Testis (tissue), 3 donors: ENCODE results near the gene JSRP1. TPM values are rescaled to one million over a fixed set of nuclear protein-coding genes. Genes with fewer than 3 reads are reported as not detected.

Experiments used
- DNase-seq: peaks from one replicate; pipeline ENCODE4 v3.0.0-alpha.2; 2019
- H3K27ac ChIP-seq, 2 donors: fragments of 200-600 bp; sonication (generic); one replicate each; pipeline ENCODE4 v1.5.1; 2019
- H3K27me3 ChIP-seq: fragments of 200-600 bp; sonication (generic); one replicate; pipeline ENCODE4 v1.5.1; 2019
- H3K36me3 ChIP-seq: fragments of 200-600 bp; sonication (generic); one replicate; pipeline ENCODE4 v1.5.1; 2017; ENCODE audit warnings: low read depth; ENCODE audit errors: missing control alignments
- H3K4me1 ChIP-seq: fragments of 200-600 bp; sonication (generic); one replicate; pipeline ENCODE4 v1.5.1; 2019
- H3K4me3 ChIP-seq, 2 donors: fragments of 200-600 bp; sonication (generic); one replicate each; pipeline ENCODE4 v1.5.1; 2017 to 2019
- H3K9me3 ChIP-seq: fragments of 200-600 bp; sonication (generic); one replicate; pipeline ENCODE4 v1.5.1; 2017
- POLR2A ChIP-seq: fragments of 450-650 bp; IDR thresholded peaks from one replicate; pipeline ENCODE4 v1.6.1; 2017; ENCODE audit warnings: antibody characterized with exemption, mild to moderate bottlenecking, moderate library complexity
- WGBS, 2 donors: methylation state at CpG; one replicate each; pipeline ENCODE4 v1.1.5; 2018; 5-methylcytosine and 5-hydroxymethylcytosine counted together
- intact Hi-C: fragments of 100-400 bp; cut with DNase I; formaldehyde crosslinking; loops from one replicate; pipeline ENCODE4 v1.15.1; 2023; ENCODE audit warnings: low total_unique reads
- polyA plus RNA-seq: library from polyadenylated mRNA; stranded (reverse); fragments of 350-450 nt; fragmentation: Illumina TruSeq; extraction: RNeasy Lipid Tissue Mini Kit (QIAGEN cat#74804); gene quantifications from one replicate; pipeline ENCODE4 v1.2.3, GENCODE V29; 2014; ENCODE audit warnings: low read depth, low replicate concordance; ENCODE audit not compliant: insufficient read depth
- total RNA-seq, 2 donors: library from RNA; depleted of rRNA; stranded (reverse); fragments of >200 nt; gene quantifications; one replicate each; pipeline ENCODE4 v1.2.3, GENCODE V29; 2016
- TF ChIP-seq, protein P1 (sequence below), 3 experiments: fragments of 450-650 bp in 2 of 3; fragments of 200-600 bp in 1 of 3; sonication (generic) in 1 of 3; IDR thresholded peaks; one replicate each; pipeline ENCODE4 v1.5.1; 2016 to 2019; ENCODE audit warnings: antibody characterized with exemption in 3 of 3, mild to moderate bottlenecking in 2 of 3, moderate library complexity in 1 of 3

Gene JSRP1
- total and polyA plus RNA-seq, 3 donors from 2014 or later: 2.2 to 4.6 (median 2.6) TPM

DNA sequence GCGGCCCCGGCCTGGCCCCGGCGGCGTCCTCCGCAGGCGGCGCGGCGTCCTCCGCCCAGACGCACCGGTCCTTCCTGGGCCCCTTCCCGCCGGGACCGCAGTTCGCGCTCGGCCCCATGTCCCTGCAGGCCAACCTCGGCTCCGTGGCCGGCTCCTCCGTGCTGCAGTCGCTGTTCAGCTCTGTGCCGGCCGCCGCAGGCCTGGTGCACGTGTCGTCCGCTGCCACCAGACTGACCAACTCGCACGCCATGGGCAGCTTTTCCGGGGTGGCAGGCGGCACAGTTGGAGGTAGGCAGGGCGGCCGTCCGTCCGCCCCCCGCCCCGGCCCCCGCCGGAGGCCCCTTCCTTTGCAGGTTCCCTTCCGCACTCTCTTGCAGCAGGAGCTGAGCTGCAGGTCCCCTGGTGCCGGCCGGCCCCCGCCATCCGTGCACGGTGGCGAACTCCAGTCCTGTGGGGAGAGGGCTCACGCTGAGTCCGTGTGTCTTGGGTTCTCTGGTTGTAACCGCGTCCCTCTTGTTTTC lies 29.3 kb downstream of the JSRP1 start:
- TF ChIP-seq, protein P1, sequence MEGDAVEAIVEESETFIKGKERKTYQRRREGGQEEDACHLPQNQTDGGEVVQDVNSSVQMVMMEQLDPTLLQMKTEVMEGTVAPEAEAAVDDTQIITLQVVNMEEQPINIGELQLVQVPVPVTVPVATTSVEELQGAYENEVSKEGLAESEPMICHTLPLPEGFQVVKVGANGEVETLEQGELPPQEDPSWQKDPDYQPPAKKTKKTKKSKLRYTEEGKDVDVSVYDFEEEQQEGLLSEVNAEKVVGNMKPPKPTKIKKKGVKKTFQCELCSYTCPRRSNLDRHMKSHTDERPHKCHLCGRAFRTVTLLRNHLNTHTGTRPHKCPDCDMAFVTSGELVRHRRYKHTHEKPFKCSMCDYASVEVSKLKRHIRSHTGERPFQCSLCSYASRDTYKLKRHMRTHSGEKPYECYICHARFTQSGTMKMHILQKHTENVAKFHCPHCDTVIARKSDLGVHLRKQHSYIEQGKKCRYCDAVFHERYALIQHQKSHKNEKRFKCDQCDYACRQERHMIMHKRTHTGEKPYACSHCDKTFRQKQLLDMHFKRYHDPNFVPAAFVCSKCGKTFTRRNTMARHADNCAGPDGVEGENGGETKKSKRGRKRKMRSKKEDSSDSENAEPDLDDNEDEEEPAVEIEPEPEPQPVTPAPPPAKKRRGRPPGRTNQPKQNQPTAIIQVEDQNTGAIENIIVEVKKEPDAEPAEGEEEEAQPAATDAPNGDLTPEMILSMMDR (IDR thresholded peaks at IDR 0.05): no peak
- no peak for TF ChIP-seq POLR2A
- Histone ChIP-seq H3K9me3 (no peaks in the 10 kb centered on the region), H3K4me3 (no peak overlapping the region), H3K27ac (no peak overlapping the region), H3K4me1 (peaks cover 12% of the 10 kb centered on the region), H3K27me3 (no peaks in the 10 kb centered on the region), H3K36me3 (no peaks in the 10 kb centered on the region)
- no peak for DNase-seq
- WGBS, 2 donors: 69 to 74% methylated on average over 18 to 51 of the region's 53 CpGs
- intact Hi-C loops: no loop called here

DNA sequence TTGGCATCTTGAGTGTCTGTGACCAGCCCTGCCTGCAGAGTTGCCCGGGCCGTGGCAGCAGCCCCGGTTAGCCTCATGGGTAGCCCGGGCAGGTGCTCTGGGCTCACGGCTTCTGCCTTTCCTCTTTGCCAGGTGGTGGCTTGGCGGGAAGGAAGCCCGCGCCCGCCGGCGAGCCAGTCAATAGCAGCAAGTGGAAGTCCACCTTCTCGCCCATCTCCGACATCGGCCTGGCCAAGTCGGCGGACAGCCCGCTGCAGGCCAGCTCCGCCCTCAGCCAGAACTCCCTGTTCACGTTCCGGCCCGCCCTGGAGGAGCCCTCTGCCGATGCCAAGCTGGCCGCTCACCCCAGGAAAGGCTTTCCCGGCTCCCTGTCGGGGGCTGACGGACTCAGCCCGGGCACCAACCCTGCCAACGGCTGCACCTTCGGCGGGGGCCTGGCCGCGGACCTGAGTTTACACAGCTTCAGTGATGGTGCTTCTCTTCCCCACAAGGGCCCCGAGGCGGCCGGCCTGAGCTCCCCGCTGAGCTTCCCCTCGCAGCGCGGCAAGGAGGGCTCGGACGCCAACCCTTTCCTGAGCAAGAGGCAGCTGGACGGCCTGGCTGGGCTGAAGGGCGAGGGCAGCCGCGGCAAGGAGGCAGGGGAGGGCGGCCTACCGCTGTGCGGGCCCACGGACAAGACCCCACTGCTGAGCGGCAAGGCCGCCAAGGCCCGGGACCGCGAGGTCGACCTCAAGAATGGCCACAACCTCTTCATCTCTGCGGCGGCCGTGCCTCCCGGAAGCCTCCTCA lies 30.0 kb downstream of the JSRP1 start:
- no peak overlapping the region for H3K27ac ChIP-seq
- H3K9me3 ChIP-seq: no peaks in the 10 kb centered on the region
- no peaks in the 10 kb centered on the region for H3K36me3 ChIP-seq
- intact Hi-C loops: no loop called here
- TF ChIP-seq, protein P1 (IDR thresholded peaks at IDR 0.05): no peak
- TF ChIP-seq POLR2A: no peak
- no peak for DNase-seq
- peaks cover 15% of the 10 kb centered on the region for H3K4me1 ChIP-seq
- no peak overlapping the region for H3K4me3 ChIP-seq
- H3K27me3 ChIP-seq: no peaks in the 10 kb centered on the region
- 75 to 88% methylated on average over 32 to 58 of the region's 59 CpGs for WGBS, 2 donors

DNA sequence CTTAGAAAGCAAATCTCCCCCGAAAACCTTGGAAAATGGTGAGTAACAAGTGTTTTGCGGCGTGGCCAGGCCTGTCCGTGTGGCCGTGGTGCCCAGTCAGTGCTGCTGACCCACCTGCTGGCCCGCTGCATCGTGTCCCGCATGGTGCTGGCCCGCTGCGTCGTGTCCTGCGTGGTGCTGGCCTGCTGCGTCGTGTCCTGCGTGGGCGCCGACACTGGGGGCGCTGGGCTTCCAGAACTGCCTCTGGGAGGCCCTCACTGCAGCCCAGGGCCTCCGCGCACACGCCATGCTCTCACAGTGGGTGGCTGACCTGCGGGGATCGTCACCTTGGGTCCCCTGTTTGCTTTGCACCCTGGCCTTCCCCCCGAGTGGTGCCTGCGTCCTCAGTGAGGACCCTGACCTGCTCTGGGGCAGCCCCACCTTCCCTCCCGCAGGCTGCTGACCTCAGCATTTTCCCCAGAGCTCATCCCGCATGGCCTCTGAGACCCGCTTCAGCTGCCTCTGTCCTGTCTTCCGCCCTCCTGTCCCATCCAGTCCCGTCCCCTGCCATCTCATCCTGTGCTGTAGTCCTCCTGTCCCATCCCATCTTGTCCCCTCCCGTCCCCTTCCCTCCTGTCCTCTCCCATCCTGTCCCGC lies 30.7 kb downstream of the JSRP1 start:
- Histone ChIP-seq H3K36me3 (no peaks in the 10 kb centered on the region), H3K4me1 (peaks cover 16% of the 10 kb centered on the region), H3K27ac (no peak overlapping the region), H3K9me3 (no peaks in the 10 kb centered on the region), H3K4me3 (no peak overlapping the region), H3K27me3 (no peaks in the 10 kb centered on the region)
- intact Hi-C loops: no loop called here
- 91 to 93% methylated on average over 14 to 32 of the region's 32 CpGs for WGBS, 2 donors
- no peak for DNase-seq
- TF ChIP-seq, protein P1 (IDR thresholded peaks at IDR 0.05): no peak
- TF ChIP-seq POLR2A: no peak

DNA sequence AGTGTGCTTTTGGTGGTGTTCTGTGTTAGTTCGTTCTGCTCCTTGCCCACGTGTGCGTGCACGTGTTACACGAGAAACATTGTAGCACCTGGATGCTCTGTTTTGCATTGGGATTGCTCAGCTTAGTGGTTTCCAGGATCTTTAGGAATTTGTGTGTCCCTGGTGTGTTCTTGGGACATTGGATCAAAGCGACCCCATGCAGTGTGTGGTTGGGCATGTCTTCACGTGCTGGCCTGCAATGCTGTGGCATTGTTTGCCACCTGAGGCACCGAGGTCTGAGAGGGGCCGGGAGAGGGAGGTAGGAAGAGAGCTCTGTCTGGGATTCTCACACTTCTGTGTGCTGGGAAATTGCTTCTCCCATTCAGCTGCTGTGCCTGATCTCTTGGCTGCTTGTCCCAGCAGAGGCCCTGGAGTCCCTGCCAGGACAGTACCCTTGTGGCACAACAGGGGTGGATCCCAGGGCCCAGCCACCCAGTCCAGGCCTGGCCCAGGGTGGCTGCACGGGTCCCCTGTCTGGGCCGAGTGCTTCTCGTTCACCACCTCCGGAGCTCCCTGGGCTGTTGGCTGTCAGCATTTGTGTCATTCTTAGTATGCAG lies 31.4 kb downstream of the JSRP1 start:
- Histone ChIP-seq H3K36me3 (no peaks in the 10 kb centered on the region), H3K27me3 (no peaks in the 10 kb centered on the region), H3K4me3 (no peak overlapping the region), H3K4me1 (peaks cover 16% of the 10 kb centered on the region), H3K27ac (no peak overlapping the region), H3K9me3 (no peaks in the 10 kb centered on the region)
- TF ChIP-seq POLR2A: no peak
- TF ChIP-seq, protein P1 (IDR thresholded peaks at IDR 0.05): no peak
- intact Hi-C loops: no loop called here
- 78 to 79% methylated on average over 13 of the region's 13 CpGs for WGBS, 2 donors
- no peak for DNase-seq
